NCI-H345 treated with DMSO at 0.1 percent for 48 hours (cell line): Measurements from ENCODE around the gene PRSS27.

ENCODE experiments used
- DNase-seq: peaks from one replicate; lab custom pipeline; 2025; ENCODE audit not compliant: unreplicated experiment; lab: John Stamatoyannopoulos, UW

PRSS27 gene

DNA sequence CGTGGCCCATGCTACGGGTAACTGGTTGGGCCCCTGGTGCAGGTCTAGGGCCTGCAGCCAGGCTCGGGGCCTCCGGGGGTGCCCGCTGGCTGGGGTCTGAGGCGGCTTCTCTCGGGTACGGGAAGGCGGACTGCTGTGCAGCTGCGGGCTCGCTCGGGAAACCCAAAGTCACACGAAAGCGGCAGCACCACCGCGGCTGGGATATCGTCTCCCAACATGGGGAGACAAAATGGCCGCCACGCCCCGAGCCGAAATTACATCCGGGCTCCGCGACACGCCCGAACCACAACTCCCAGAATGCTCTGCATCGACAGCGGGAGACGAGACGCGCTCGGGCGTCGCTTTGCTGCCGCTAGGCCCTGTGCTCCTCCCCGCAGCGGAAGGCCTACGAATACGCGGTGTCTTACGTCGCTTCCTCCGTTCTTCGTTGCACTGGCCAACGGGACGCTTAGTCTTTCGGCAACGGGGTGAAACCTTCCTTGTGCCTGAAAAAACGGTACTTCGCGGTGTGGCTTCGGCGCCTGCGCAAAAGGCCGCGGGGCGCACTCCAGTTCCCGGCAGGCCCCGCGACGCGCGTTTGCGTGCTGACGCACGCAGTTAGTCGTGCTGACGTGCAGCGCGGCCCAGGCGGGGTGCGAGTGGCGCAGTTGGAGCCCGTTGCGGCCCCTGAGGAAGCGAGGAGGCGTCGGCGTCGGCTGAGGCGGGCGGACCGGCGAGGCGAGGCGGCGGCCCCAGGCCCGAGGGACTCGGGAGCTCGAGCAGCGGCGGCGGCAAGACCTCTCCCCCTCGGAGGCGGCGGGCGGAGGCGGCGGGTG, 32.2 kb upstream of the PRSS27 start, which contains the start of gene SRRM2:
Gene SRRM2 (plus strand): TSS at position 604 of the 815 bp plus-strand sequence. CDS start 3,727 bp downstream, outside the sequence.
- DNase-seq, result peak; percentile 94

DNA sequence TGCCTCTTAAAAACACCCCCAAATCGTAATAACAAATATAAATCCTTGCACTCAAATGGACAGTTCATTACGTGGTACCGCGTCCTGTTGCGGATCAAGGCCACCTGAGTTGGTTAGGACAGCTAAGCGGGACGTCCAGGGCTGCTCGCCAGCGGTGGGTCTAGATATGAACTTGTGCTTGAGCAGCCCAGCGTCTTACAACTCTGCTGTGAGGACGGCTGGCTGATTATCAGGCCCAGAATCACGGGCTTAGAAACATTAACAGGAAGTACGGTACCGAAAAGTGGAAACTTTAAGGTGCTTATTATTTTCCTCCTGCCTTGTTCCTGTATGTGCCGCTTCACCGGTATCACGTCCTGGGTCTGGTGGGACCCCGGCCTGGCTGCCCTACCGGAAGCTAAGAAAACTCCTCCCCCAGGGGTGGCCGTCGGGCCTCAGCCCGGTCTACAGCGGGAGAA, 31.6 kb upstream of the PRSS27 start:
- peak; percentile 76 for DNase-seq

DNA sequence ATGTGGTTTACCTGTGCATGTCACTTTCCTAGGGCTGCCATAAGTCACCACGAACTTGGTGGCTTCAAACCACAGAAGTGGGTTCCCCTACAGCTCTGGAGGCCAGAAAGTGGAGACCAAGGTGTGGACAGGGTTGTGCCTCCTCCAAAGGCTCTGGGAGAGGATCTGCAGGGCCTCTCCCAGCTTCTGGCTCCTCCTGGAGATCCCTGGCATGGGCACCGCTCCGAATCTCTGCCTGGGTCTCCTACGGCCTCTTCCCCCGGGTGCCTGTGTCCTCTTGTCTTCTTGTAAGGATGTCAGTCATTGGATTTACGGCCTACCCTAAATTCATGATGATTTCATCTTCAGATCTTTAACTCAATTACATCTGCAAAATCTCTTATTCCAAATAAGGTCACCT, 29.9 kb upstream of the PRSS27 start:
- no peak for DNase-seq

DNA sequence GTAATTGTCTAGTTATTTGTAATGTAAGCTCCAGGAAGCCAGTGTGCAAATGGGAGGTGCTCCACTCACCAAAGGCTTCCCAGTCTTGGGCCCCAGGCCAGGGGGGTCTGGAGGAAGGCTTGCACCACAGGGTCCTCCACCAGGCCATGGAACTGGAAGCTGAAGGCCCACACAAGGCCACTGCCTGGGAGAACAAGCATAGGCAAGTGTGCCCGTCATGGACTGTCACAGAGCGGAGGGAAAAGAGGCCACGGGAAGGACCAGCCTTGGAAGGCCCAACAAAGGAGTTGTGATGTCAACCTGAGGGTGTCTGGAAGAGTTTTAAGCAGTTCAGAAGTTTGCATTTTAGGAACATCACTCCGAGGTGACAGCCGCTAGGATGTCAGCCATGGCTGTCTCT, 29.5 kb upstream of the PRSS27 start:
- no peak for DNase-seq

DNA sequence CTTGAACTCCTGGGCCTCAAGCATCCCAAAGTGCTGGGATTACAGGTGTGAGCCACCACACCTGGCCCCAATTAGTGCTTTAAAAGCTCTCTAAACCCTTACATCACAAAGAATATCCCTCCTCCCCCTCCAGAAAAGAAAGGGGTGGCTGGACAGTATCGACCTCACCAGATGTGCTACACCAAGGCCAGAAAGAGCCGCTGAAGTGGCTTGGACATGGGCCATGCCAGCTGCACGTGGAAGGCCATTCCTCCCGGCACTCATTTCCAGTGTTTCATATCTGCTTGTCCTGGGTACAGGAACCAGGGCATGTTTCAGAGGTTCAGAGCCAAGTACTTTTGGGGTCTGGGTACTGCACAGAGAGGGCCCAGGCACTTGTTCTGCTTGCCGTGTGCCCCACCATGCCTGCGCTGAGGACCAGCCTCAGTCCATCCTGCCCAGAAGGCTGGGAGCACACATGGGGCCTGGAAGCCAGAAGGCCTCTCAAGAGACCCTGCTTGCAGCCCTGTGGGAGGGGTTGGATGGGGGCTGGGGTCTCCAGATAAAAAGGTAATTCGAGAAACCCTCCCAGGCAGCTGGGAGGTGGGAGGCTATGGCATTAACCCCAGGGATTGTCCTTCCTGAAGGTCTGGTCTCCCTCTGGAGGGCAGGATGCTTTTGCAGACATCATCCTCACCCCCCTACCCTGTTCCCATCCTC, 28.9 kb upstream of the PRSS27 start:
- no peak for DNase-seq

DNA sequence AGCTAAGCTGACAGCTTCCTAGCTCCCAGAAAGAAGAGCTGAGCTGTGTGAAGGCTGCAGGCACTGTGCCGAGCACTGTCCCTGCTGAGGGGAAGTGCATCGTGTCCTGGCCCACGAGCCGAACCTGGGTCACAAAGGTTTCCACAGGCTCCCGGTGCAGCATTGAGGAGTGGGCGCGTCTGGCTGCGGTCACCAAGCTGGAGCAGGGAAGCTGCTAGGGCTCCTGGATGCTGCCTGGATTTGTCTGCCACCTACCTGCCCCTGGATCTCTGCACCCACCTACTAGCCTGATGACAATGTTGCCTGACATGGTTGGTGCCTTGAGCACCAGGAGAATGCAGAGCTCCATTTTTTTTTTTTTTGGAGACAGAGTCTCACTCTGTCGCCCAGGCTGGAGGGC, 25.9 kb upstream of the PRSS27 start:
- DNase-seq, result no peak

DNA sequence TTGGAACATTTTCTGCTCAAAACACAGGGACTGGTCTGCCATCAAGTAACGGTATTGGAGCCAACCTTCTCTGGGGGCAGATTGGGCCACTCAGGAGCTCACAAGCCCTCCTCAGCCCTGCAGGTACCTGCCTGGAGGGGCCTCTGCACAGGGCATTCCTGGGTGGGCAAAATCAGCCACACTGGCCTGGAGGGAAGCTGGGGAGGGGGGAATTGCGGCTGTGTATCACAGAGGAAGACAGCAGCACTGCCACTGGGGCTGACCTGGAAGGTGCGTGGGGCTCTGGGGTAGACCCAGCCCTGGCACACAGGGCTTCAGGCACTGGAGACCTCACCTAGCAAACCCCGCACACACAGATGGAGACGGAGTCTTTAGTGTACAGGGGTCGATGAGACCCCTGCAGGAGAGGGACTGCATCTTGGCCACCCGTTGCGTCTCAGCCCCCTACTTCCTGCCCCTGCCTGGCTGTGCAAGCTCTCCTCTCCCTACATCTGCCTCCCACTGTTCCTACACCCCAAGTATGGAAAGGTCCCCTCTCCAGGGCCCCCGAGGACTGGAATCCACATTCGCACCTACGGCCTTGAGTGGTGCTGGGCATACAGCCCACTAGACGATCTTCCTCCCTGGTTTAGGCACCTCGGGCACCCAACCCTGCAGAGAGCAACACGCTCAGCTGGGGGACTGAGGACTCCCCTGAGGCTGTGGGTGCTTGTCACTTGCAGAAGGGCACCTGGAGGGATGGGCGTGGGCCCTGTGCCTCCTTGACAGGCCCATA, 25.3 kb upstream of the PRSS27 start:
- DNase-seq, result no peak

DNA sequence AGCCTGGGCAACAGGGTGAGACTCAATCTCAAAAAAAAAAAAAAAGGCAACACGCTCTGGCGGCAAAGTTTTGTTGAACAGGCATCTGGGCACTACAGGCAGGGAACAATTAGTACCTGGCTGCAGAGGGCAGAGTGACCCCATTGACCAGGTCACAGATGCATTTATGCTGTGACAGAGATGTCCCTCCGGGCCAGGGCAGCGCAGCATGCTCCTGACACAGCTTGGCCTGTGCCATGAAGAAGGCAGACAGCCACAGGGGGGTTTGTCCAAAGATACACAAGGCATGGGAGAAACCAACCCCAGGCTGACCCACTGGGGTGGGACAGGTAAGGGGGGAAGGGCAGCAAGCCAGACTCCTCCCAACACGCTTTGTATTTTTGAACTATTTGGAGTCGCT, 24.7 kb upstream of the PRSS27 start:
- DNase-seq, result no peak

DNA sequence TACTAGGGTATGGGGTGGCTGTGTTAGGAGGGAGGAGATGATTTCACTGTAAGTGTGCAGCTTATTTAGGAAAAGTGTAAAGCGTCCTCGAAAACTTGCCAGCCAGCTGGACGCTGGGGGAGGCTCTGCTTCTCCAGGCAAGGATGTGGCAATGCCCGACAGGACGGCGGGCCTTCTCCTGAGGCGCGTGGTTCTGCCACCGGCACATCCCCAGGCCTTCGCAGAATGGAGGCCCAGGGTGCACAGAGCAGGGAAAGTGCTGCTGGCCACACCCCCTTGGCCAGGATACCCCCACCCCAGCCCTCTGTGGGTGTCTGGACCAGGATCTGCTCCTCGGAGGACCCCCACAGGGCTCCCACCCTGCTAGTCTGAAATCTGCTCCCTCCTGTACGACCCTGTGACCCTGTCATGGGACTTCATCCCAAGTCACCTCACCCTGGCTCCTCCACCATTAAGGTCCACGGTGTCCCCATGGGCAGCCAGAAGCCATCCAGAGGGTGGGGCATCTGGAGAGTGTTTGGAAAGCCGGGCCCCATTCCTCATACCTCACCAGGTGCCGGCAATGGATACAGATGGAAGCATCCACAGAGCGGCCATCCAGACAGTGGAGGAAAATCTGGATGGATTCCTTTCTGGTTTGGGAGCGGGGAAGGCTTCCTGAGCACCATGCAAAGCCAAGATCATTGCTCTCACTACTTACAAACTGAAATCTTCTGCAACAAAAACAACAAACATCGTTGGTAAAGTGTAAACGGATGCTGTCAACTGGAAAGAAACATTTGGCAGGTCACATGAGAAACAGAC, 23.2 kb upstream of the PRSS27 start:
- DNase-seq, result no peak

DNA sequence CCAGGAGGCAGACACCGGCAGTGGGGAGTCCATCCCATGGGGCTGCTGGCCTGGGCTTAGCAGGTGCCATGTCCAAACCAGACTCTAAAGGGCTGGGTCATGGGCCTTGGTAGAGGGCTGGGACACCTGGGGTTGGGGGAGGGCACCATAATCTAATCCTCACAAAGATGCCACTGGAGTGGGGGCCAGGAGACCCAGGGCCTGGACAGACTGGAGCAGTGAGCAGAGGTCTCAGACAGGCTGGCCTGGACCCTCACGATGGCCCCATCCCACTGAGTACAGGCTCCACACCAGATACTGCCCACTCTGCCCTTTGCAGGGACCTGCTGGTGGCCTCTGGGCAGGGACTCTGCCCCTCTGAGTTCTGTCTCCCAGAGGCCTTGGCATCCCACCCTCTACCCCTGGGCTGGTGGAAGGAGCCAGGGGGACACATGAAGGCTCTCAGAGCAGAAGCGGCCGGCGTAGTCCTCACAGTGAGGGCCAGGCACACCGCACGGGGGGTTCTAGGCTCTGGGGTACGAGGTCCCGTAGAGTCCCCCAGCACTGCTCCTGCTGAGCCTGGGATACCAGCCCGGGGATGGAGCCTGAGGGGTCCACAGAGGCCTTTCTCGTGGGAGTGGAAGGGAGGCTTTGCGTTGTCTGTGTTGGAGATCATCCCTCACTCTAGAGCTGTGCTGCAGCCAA, 22.4 kb upstream of the PRSS27 start:
- DNase-seq, result no peak

DNA sequence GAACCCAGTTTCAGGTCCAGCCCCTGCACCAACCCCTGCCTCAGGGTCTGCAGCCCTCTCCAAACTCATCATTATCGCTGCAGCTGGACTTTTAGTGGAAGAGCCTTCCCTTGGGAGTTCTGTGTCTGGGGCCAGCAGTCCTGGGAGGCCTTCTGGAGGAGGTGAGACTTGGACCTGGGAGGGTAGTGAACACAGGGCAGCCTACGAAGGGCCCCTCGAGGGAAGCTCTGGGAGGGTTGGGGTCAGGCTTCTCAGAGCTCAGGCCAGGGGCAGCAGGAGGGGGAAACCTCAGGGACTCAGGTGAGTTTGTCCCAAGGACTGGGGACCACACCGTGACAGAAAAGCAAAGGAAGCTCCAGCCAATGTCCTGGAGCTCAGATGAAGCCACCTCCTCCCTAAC, 21.1 kb upstream of the PRSS27 start:
- DNase-seq, result no peak

DNA sequence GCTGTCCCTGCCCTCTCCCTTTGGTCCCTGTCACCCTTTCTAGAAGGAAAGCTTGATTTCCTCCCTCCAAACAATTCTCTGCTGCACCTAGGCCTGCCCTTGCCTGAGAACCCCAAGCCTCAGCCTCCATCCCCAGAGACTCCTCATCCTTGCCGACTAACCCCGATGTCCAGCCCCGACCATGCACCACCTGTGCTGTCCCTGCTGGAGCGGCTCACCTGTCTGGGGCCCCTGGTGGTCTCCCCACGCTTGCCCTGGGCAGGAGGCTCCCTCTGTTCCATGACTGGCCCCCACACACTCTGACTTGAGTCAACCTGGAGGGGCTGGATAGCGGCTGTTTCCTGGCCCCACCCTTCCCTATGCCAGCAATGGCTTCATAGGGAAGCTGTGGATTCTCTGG, 20.5 kb upstream of the PRSS27 start:
- DNase-seq, result no peak

DNA sequence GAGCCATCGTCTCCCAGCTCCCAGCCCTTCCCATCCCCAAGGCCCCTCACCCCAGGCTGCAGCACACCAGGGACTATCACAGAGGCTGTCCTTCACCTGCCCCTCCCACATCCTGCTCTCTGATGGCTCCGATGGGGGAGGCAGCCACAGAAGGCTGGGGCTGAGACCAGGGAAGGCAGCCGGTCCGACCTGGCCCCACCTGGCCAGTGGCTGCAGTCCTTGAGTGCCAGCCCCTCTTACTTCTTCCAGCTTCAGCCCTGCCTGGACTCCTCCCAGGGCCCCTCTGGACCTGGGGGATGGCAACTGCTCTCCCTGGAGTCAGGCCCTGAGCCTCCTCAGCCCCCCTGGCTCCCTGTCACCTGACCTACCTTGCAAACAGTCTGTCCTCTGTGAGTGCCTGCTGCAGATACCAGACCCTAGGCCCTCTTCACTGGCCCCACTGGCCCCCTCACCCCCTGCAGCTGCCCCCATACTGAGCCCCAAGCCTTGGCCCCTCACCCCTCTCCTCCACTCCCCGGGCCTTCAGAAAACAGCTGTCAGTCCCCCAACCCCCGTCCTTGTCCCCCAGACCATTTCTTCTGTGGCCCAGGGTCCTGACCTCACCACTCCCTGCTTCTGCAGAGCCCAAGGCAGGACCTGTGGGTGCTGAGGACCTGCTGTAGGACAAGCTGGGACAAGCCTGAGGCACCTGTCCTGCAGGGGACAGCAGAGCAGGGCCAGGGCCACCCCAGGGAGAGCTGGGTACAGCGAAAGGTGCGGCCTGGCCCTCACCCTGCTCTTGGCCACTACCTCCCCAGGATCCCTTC, 19.8 kb upstream of the PRSS27 start:
- DNase-seq, result no peak

DNA sequence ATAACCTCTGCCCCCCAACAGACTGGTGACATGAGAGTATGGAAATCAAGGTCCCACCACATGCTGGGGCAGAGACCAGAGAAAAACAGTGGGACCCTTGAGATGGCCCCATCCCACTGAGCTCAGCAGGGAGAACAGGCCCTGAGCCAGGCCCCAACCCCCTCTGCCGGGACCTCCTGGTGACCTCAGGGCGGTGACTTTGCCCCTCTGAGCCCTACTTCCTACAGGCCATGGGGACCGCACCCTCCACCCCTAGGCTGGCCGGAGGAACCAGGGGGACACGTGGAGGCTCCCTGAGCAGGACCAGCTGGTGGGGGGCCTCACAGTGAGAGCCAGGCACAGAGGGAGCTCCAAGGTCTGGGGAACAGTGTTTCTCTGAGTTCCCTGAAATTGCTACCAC, 18.6 kb upstream of the PRSS27 start:
- DNase-seq, result no peak

DNA sequence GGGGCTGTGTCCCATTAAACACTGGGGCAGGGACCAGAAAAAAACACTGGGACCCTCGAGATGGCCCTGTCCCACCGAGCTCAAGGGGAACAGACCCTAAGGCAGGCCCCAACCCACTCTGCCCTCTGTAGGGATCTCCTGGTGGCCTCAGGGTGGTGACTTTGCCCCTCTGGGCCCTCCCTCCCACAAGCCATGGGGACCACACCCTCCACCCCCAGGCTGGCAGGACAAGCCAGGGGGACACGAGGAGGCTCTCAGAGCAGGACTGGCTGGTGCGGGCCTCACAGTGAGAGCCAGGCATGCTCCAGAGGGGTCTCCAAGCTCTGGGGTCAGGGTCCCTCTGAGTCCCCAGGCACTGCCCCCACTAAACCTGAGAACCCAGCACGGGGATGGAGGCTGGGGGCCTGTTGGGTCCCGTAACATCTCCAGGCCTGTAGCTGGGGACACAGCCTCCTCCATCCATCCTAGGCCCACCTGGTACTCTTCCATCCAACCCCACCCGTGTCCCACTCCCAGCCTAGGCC, 17.9 kb upstream of the PRSS27 start:
- no peak for DNase-seq

DNA sequence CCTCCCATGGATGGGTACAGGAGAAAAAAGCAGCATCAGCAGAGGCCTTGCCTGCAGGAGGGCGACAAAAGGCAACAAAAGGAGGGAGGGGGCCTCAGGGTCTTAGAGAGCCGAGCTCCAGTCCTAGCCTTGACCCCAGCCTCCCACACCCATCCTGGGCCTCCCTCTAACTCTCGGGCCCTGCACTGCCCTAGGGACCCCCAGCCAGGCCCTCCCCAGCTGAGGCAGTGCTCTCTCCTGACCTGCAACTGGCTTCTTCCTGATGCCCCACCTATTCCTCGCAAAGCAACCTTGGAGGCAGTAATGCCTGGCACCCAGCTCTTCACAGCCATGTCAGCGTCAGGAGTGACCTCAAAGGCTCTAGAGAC, 17.2 kb upstream of the PRSS27 start:
- no peak for DNase-seq

DNA sequence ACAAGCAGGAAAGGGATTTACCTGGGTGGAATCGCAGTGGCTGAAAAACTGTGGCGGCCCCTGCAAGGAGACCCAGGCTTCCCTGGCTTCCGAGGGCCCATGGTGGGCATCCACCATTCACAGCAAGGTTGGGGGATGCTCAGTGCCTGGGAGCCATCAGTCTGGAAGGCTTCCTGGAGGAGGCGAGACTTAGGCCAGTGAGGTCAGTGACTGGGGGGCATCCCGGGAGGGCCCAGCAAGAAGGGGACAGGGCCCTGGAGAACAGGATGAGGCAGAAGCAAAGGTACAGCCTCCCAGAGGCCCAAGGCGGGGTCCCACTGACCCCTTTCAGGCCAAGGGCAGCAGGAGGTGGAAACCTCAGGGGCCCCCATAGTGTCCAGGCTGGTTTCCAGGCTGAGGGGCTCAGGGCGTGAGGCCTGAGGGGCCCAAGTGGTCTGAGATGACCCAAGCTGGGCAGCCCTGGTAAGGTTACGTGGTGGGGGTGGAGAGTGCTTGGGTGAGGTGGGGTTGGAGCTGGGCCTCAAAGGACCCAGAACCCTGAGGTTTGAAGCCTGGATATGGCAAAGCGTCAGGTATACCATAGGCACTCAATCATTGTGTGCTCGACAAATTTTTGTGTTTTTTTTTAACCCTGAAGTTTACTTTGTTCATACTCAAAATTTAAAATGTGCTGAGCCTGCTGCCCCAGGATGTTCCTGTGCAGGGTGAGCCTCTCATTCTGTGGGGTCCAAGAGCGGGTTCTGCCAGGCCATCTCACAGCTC, 16.6 kb upstream of the PRSS27 start:
- DNase-seq, result no peak

DNA sequence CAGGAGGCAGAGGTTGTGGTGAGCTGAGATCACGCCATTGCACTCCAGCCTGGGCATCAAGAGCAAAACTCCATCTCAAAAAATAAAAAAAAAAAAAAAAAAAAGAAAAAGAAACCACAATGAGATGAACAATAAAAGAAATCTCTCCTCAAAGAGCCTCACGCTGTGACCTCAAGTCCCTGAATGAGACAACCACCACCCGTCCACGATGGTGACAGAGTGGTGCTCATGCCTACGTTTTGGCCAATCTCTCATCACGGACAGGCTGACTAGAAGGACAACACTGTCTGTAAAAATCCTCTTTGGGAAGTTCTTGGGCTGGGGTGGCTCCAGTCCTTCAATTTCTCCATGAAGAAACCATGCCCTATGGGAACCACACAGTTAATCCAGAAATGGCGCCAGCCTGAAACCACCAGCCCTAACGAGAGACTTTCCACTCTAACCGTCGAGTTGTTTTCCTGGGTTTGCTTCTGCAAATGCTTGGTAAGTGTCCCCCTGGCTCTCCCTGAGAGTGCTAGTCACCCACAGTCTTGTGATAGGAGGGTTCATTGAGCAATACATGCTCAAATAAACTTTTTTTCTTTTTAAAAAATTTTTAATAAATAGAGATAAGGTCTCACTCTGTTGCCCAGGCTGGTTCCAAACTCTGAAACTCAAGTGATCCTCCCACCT, 15.0 kb upstream of the PRSS27 start:
- no peak for DNase-seq
